ENCODE data around the gene ABCB8. TPM values are rescaled to one million over a fixed set of nuclear protein-coding genes. Genes with fewer than 3 reads are reported as not detected.

The ABCB8 gene
- total and polyA plus RNA-seq, 2 of the 8 experiments (the other 6 are each of a cell fraction or from before 2014, with no cell fraction given), result 17.7 to 27.0 TPM

- H4K5ac ChIP-seq (ENCODE audit: insufficient read length, low read depth, low read length), result no peak overlapping the region
- H3K27me3 ChIP-seq (replicated peaks in 1 of 4; ENCODE audit: control insufficient read depth in 3 of 4, extremely low read depth in 1 of 4, insufficient read depth in 3 of 4, low read length in 3 of 4), result peaks cover 0 to 2% (median under 1%) of the 10 kb centered on the region in 4 experiments; a peak in 4 of 7 replicates
- H3K79me1 ChIP-seq (ENCODE audit: low read depth, low read length), result peaks cover 6% of the 10 kb centered on the region; the same call in 1 of the 2 replicates
- H3K4me1 ChIP-seq (replicated peaks in 1 of 4; ENCODE audit: control insufficient read depth in 3 of 4, insufficient read depth in 4 of 4, low read length in 3 of 4), result peaks cover 9 to 35% (median 30%) of the 10 kb centered on the region in 4 experiments
- no peak overlapping the region for H3K27ac ChIP-seq (ENCODE audit: low read depth, low read length)
- H3K18ac ChIP-seq (ENCODE audit: extremely low read depth, low read length), result peak overlapping the region; percentile 52; the same call in 1 of the 2 replicates
- peak overlapping the region; percentile 36 for H3K4ac ChIP-seq (replicated peaks; ENCODE audit: insufficient read length, low read depth, low read length)
- H3K9ac ChIP-seq (replicated peaks in 1 of 4; ENCODE audit: extremely low read depth in 1 of 4, low read depth in 3 of 4, low read length in 3 of 4), result peak overlapping the region in 2 of 4 experiments; percentile 25 to 38; a peak in 1 of 7 replicates
- peak overlapping the region; percentile 86 to 99 for H3K4me2 ChIP-seq (ENCODE audit: insufficient read depth in 1 of 2, low read depth in 2 of 2, low read length in 2 of 2)
- H3K36me3 ChIP-seq (ENCODE audit: control insufficient read depth in 2 of 4, insufficient read depth in 4 of 4, low read length in 3 of 4), result peaks cover 3 to 22% (median 13%) of the 10 kb centered on the region in 4 experiments; a peak in 6 of 8 replicates
- peak overlapping the region; percentile 40; the same call in 1 of the 2 replicates for H2BK12ac ChIP-seq (ENCODE audit: low read depth, low read length)
- H3K14ac ChIP-seq (ENCODE audit: insufficient read length), result no peak overlapping the region
- 0 out of 2 replicates have a peak overlapping the region, but pooled peaks have one; percentile 93 for H2AK5ac ChIP-seq (ENCODE audit: low read depth, low read length)
- no peak for TF ChIP-seq TCF12 (IDR thresholded peaks at IDR 0.05; ENCODE audit: low read depth, low read length)
- no peak for TF ChIP-seq ATF3 (IDR thresholded peaks at IDR 0.05; ENCODE audit: insufficient read depth, low read depth, low read length)
- no peak for TF ChIP-seq RNF2 (IDR thresholded peaks at IDR 0.05; ENCODE audit: borderline replicate concordance, low read depth, low read length, missing control alignments, poor library complexity, severe bottlenecking)
- TF ChIP-seq SRF (IDR thresholded peaks at IDR 0.05; ENCODE audit: low read depth, low read length), result no peak
- no peak for TF ChIP-seq BACH1 (IDR thresholded peaks at IDR 0.05; ENCODE audit: low read length)
- 20% methylated on average over 10 of the region's 11 CpGs; no CpG with 5 or more reads in 1 of the 2 experiments for WGBS, 2 experiments (ENCODE audit: extremely low coverage in 1 of 2, insufficient coverage in 1 of 2, insufficient read length in 1 of 2, insufficient replicate concordance in 2 of 2, low coverage in 1 of 2, low lambda C conversion rate in 2 of 2, missing lambda C conversion rate in 1 of 2)
- H3K23ac ChIP-seq (ENCODE audit: insufficient read length), result no peak overlapping the region
- no peak overlapping the region for H3K56ac ChIP-seq (replicated peaks; ENCODE audit: insufficient read length, low read depth, low read length)
- peak overlapping the region; percentile 48; the same call in 1 of the 2 replicates for H2BK15ac ChIP-seq (ENCODE audit: low read length)
- no peaks in the 10 kb centered on the region for H3K9me3 ChIP-seq (ENCODE audit: insufficient read depth in 2 of 2, low read depth in 1 of 2, low read length in 1 of 2)
- ChIA-PET POLR2A (ENCODE audit: partially characterized antibody) (interaction anchor here (0.7 to 7.9 kb wide), 12 partner anchors 9 to 190 kb away, joined by 3 to 77 read pairs (median 6); partner anchors contain the start of genes ABCB8, AGAP3 and FASTK), CTCF (ENCODE audit: partially characterized antibody) (interaction anchor here (0.9 to 9.7 kb wide), 11 partner anchors 10 to 59 kb away, joined by 3 to 88 read pairs (median 7); partner anchors contain the start of gene AGAP3)
- DNase-seq (ENCODE audit: low read depth in 1 of 2, low spot score in 2 of 2) (no peak), FAIRE-seq (no peak)
- H3K79me2 ChIP-seq (ENCODE audit: control insufficient read depth in 1 of 2, insufficient read depth in 2 of 2, low read length in 2 of 2), result peaks cover 0 to 8% of the 10 kb centered on the region in 2 experiments; a peak in 1 of 4 replicates
- peaks cover 5 to 9% of the 10 kb centered on the region in 2 experiments for H4K20me1 ChIP-seq (replicated peaks in 1 of 2; ENCODE audit: control insufficient read depth in 1 of 2, insufficient read depth in 2 of 2, low read length in 2 of 2)
- H2BK20ac ChIP-seq (ENCODE audit: low read length), result no peak overlapping the region
- no peak overlapping the region; the same call in 1 of the 2 replicates for H4K8ac ChIP-seq (ENCODE audit: extremely low read depth, insufficient read depth, low read length)
- H3K4me3 ChIP-seq (ENCODE audit: extremely low read depth in 1 of 4, insufficient read depth in 2 of 4, low read depth in 3 of 4, low read length in 4 of 4), result peak overlapping the region; percentile 19 to 91 (median 22); a peak in 6 of 8 replicates
- H2BK5ac ChIP-seq (ENCODE audit: low read depth, low read length), result peak overlapping the region; percentile 82; the same call in 1 of the 2 replicates
- H3K23me2 ChIP-seq (ENCODE audit: low read depth, low read length), result peaks cover 30% of the 10 kb centered on the region
- H2AFZ ChIP-seq (ENCODE audit: low read length), result no peak overlapping the region
- no peak overlapping the region for H4K91ac ChIP-seq (replicated peaks; ENCODE audit: insufficient read length, low read length)
- no peak overlapping the region for H2BK120ac ChIP-seq (replicated peaks; ENCODE audit: low read depth, low read length)
Observed at GRCh38 chr7:151062111-151062398, 33.8 kb downstream of the ABCB8 start.
